ENCODE measurements around the gene CNTNAP2.

The CNTNAP2 gene

DNA sequence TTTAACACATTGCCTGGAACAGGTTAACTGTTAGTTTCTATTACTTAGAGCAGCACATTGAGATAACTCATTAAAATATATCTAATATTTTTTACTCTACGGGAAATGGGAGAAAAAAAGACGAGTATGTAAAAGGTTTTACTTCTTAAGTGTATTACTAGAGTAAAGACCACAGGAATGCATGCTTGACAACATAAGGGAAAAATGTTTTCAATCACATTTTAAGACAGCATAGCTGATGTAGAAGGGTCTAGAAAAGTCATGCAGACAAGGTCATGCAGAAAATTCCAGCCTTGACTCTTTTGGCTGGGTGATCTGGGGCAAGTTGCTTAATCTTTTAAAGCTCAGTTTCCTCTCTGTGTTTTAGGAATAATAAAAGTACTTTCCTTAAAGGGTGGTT is 806.2 kb downstream of the CNTNAP2 start:
- DNase-seq (ENCODE audit: low read depth, low spot score), result peak; percentile 1
- no peak overlapping the region for H3K4me3 ChIP-seq (ENCODE audit: low read depth, low read length)
- in situ Hi-C loops (cut with HindIII; ENCODE audit: low sequenced_read_pairs), result no loop called here
- TF ChIP-seq, protein P1, sequence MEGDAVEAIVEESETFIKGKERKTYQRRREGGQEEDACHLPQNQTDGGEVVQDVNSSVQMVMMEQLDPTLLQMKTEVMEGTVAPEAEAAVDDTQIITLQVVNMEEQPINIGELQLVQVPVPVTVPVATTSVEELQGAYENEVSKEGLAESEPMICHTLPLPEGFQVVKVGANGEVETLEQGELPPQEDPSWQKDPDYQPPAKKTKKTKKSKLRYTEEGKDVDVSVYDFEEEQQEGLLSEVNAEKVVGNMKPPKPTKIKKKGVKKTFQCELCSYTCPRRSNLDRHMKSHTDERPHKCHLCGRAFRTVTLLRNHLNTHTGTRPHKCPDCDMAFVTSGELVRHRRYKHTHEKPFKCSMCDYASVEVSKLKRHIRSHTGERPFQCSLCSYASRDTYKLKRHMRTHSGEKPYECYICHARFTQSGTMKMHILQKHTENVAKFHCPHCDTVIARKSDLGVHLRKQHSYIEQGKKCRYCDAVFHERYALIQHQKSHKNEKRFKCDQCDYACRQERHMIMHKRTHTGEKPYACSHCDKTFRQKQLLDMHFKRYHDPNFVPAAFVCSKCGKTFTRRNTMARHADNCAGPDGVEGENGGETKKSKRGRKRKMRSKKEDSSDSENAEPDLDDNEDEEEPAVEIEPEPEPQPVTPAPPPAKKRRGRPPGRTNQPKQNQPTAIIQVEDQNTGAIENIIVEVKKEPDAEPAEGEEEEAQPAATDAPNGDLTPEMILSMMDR (IDR thresholded peaks at IDR 0.05; ENCODE audit: low read depth, low read length), result no peak

DNA sequence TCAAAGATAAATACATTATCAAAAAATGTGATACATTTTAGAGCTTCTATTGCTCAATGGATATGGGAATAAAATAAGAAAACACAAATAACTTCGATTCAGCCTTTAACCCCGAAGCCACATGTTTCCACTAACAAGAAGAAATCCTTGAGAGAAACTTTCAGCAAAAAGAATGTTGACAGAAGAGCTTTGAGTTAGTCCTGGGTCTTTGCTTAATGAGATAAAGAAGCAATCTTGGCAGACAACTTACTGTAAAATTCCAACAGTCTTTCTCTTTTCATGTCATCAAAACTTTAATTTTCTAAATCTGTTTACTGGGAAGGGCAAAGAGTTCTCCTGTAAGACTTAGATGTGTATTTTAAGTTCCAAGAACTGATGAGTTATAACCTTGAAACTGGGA is 810.2 kb downstream of the CNTNAP2 start:
- H3K4me3 ChIP-seq (ENCODE audit: low read depth, low read length), result no peak overlapping the region
- no peak for DNase-seq (ENCODE audit: low read depth, low spot score)
- in situ Hi-C loops (cut with HindIII; ENCODE audit: low sequenced_read_pairs), result no loop called here
- TF ChIP-seq, protein P1 (IDR thresholded peaks at IDR 0.05; ENCODE audit: low read depth, low read length), result no peak

DNA sequence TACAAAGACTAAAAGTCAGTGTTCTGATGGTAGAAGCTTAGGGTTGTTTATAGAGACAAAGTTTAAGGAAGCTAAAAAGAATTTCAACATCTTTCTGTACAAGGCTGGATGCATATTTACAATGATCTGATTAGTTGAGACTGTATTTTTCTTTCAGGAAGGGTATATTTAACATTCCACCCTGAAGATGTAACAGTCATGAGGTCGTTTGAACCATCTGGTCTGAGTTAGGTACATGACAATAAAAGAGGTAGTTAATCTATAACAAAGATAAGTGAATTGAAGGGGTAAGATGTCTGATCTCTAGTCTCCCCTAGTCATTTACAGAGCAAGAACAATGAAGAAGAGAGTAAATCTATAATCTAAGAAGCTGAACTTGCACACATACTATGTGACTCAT is 821.2 kb downstream of the CNTNAP2 start:
- no peak for DNase-seq (ENCODE audit: low read depth, low spot score)
- no peak overlapping the region for H3K4me3 ChIP-seq (ENCODE audit: low read depth, low read length)
- TF ChIP-seq, protein P1 (IDR thresholded peaks at IDR 0.05; ENCODE audit: low read depth, low read length), result no peak
- in situ Hi-C loops (cut with HindIII; ENCODE audit: low sequenced_read_pairs), result no loop called here

DNA sequence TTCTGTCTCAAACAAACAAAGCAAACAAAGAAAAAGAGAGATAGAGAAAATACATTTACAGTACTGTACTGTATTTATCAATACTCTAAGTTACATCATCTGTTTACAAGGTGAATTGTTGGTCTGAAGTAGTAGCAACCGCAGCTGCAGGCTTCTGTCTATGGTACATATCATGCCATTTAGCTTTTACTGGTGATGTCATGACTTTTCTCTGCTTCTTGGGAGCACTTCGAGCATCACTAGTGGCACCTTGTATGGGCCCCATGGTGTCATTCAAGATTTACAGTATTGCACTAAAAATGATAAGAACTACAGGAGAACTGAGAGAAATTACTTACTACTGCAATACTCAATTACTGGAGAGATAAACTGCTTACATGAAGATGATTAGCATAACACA is 826.9 kb downstream of the CNTNAP2 start:
- TF ChIP-seq, protein P1 (IDR thresholded peaks at IDR 0.05; ENCODE audit: low read depth, low read length), result no peak
- DNase-seq (ENCODE audit: low read depth, low spot score), result no peak
- in situ Hi-C loops (cut with HindIII; ENCODE audit: low sequenced_read_pairs), result no loop called here
- H3K4me3 ChIP-seq (ENCODE audit: low read depth, low read length), result no peak overlapping the region

DNA sequence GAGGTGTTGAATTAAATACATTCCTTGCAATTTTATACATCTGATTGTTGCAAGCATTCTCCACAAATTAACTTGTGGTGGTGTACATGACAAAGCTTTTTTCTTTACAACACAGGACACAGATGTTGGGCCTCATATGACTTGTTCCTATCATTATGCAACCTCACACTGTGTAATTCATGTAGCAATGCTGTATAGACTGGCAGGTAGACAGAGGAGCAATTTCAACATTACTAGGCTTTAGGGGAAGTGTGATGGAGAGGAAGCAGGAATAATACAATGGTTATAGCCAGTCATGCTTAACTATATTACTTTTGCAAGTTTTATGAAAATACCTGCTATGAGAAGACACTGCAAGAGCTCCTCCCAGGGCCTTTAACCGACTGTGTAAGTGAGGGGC is 832.1 kb downstream of the CNTNAP2 start:
- TF ChIP-seq, protein P1 (IDR thresholded peaks at IDR 0.05; ENCODE audit: low read depth, low read length), result no peak
- in situ Hi-C loops (cut with HindIII; ENCODE audit: low sequenced_read_pairs), result no loop called here
- H3K4me3 ChIP-seq (ENCODE audit: low read depth, low read length), result no peak overlapping the region
- no peak for DNase-seq (ENCODE audit: low read depth, low spot score)

DNA sequence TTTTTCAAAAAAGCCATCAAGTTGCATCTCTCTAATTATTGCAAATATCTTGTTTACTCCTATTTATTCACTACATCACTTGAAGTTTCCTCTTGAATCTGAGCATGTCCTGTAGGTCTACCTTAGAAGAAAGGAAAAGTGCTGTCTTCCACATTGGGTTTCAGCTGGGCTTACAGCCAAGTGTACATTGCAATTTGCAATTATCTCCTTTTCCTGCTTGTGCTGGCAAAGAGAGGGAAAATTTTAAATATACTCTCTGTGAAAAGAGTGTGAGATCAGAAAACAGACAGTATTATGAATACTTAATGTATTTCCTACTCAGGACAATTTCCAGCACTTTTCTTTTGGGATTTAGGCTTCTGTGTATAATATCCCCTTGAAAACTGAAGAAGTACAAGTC is 839.7 kb downstream of the CNTNAP2 start:
- DNase-seq (ENCODE audit: low read depth, low spot score), result no peak
- TF ChIP-seq, protein P1 (IDR thresholded peaks at IDR 0.05; ENCODE audit: low read depth, low read length), result no peak
- H3K4me3 ChIP-seq (ENCODE audit: low read depth, low read length), result no peak overlapping the region
- in situ Hi-C loops (cut with HindIII; ENCODE audit: low sequenced_read_pairs), result no loop called here

DNA sequence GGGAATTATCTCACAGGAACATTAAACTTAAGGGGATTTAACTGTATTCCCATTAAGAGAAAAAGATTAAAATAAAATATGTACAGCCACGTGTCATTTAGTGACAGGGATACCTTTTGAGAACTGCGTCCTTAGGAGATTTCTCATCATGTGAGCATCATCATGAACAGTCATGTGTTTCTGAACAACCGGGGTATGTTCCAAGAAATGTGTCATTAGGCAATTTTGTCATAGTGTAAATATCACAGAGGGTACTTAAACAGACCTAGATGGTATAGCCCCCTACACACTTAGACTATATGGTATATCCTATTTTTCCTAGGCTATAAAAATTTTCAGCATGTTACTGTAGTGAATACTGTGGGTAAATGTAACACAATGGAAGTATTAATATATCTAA is 840.3 kb downstream of the CNTNAP2 start:
- TF ChIP-seq, protein P1 (IDR thresholded peaks at IDR 0.05; ENCODE audit: low read depth, low read length), result no peak
- H3K4me3 ChIP-seq (ENCODE audit: low read depth, low read length), result no peak overlapping the region
- in situ Hi-C loops (cut with HindIII; ENCODE audit: low sequenced_read_pairs), result no loop called here
- DNase-seq (ENCODE audit: low read depth, low spot score), result peak; percentile 7

Measured in astrocyte of the spinal cord (primary cell).